A549 (cell line): Measurements from ENCODE around the gene LRP1. TPM values are rescaled to one million over a fixed set of nuclear protein-coding genes. Genes with fewer than 3 reads are reported as not detected.

Source experiments
- ATAC-seq, 2 experiments: fragments of 200-7000 bp in 1 of 2; fragments of >200 bp in 1 of 2; cut with Nextera tagmentation in 1 of 2; cut with Tn5 transposase in 1 of 2; 3 replicates each; pipeline versions ENCODE4 v1.8.0 to v1.9.1; 2018 to 2020; ENCODE audit warnings: mild to moderate bottlenecking in 1 of 2, moderate library complexity in 1 of 2
- CTCF ChIA-PET: fragments of 300-600 bp; sonication (Branson Sonifier 250); formaldehyde crosslinking; extraction: SDS; loops from one replicate; lab custom pipeline; 2021; ENCODE audit warnings: antibody characterized with exemption, inconsistent platforms; lab: Yijun Ruan, JAX
- POLR2A ChIA-PET: fragments of 350-600 bp; formaldehyde crosslinking; extraction: SDS; loops from one replicate; lab custom pipeline; 2021; ENCODE audit warnings: antibody characterized with exemption, inconsistent platforms; lab: Yijun Ruan, JAX
- DNase-seq, 2 experiments: peaks; one replicate each; pipeline versions ENCODE4 v3.0.0 to v3.0.0-alpha.2; 2011 to 2016; ENCODE audit warnings: low read depth in 1 of 2, low spot score in 1 of 2
- FAIRE-seq: peaks from 2 replicates; lab custom pipeline; 2011; peaks lifted over from hg19 to GRCh38; lab: Jason Lieb, UNC
- H3K27ac ChIP-seq, 2 experiments: fragments of >200 bp; sonication (Bioruptor Twin); formaldehyde crosslinking; 3 replicates each; pipeline ENCODE4 v1.5.1; 2016 to 2017
- H3K4me1 ChIP-seq: fragments of >200 bp; sonication (Bioruptor Twin); formaldehyde crosslinking; 3 replicates; pipeline ENCODE4 v1.6.1; 2016
- H3K4me2 ChIP-seq: fragments of >200 bp; sonication (Bioruptor Twin); formaldehyde crosslinking; 3 replicates; pipeline ENCODE4 v1.6.1; 2016
- H3K4me3 ChIP-seq: fragments of >200 bp; sonication (Bioruptor Twin); formaldehyde crosslinking; 3 replicates; pipeline ENCODE4 v1.5.1; 2016
- H3K9me3 ChIP-seq: fragments of >200 bp; sonication (Bioruptor Twin); formaldehyde crosslinking; 3 replicates; pipeline ENCODE4 v1.6.1; 2016
- ATOH8 ChIP-seq: fragments of 250-450 bp; sonication (Bioruptor Pico); IDR thresholded peaks from 2 replicates; pipeline ENCODE4 v1.5.0; 2020; ENCODE audit warnings: low read depth, mild to moderate bottlenecking, moderate library complexity
- BHLHE40 ChIP-seq: IDR thresholded peaks from 2 replicates; pipeline ENCODE4 v1.6.1; 2012; ENCODE audit warnings: low read depth, low read length, inconsistent platforms
- E2F6 ChIP-seq: IDR thresholded peaks from 2 replicates; pipeline ENCODE4 v1.6.1; 2012; ENCODE audit warnings: low read depth, borderline replicate concordance
- EHF ChIP-seq: fragments of 250-450 bp; sonication (Bioruptor Pico); IDR thresholded peaks from 2 replicates; pipeline ENCODE4 v1.5.0; 2020; ENCODE audit warnings: mild to moderate bottlenecking
- ESRRA ChIP-seq: fragments of 150-350 bp; IDR thresholded peaks from 2 replicates; pipeline ENCODE4 v1.6.1; 2014; ENCODE audit warnings: mild to moderate bottlenecking, low read length, borderline replicate concordance
- FOSL2 ChIP-seq, 2 experiments: fragments of 450-650 bp in 1 of 2; fragments of >200 bp in 1 of 2; sonication (Bioruptor Twin) in 1 of 2; formaldehyde crosslinking; IDR thresholded peaks; 2 replicates each; pipeline versions ENCODE4 v1.5.0 to v1.6.1; 2016 to 2020; ENCODE audit warnings: mild to moderate bottlenecking in 1 of 2, moderate library complexity in 1 of 2
- GATA3 ChIP-seq: IDR thresholded peaks from 2 replicates; pipeline ENCODE4 v1.6.1; 2012; ENCODE audit warnings: borderline replicate concordance
- HDAC2 ChIP-seq: fragments of 200-600 bp; sonication (generic); IDR thresholded peaks from 2 replicates; pipeline ENCODE4 v1.6.1; 2016
- HEYL ChIP-seq: fragments of 250-450 bp; sonication (Bioruptor Pico); IDR thresholded peaks from 2 replicates; pipeline ENCODE4 v1.8.0; 2021; ENCODE audit warnings: mild to moderate bottlenecking, moderate library complexity
- HOXB13 ChIP-seq: fragments of 250-450 bp; sonication (Bioruptor Pico); IDR thresholded peaks from 2 replicates; pipeline ENCODE4 v1.5.0; 2020; ENCODE audit warnings: low read depth, mild to moderate bottlenecking, moderate library complexity
- HOXB5 ChIP-seq: fragments of 250-450 bp; sonication (Bioruptor Pico); IDR thresholded peaks from 2 replicates; pipeline ENCODE4 v1.5.0; 2020; ENCODE audit warnings: mild to moderate bottlenecking, moderate library complexity
- JUN ChIP-seq, 2 experiments: fragments of >200 bp; sonication (Bioruptor Twin); formaldehyde crosslinking; IDR thresholded peaks; 2 replicates in 1 of 2; 3 replicates in 1 of 2; pipeline ENCODE4 v1.6.1; 2016 to 2017
- PHF8 ChIP-seq: fragments of 200-600 bp; sonication (generic); IDR thresholded peaks from 2 replicates; pipeline ENCODE4 v1.6.1; 2016; ENCODE audit warnings: low read depth, mild to moderate bottlenecking, antibody characterized with exemption, moderate library complexity, borderline replicate concordance
- POLR2A ChIP-seq: IDR thresholded peaks from 2 replicates; pipeline ENCODE4 v1.6.1; 2012; ENCODE audit warnings: mild to moderate bottlenecking, low read length
- RCOR1 ChIP-seq: fragments of 150-350 bp; IDR thresholded peaks from 2 replicates; pipeline ENCODE4 v1.6.1; 2014; ENCODE audit warnings: antibody characterized with exemption, low read length, low read depth
- RFX5 ChIP-seq: fragments of 450-650 bp; IDR thresholded peaks from 2 replicates; pipeline ENCODE4 v1.7.1; 2014; ENCODE audit warnings: antibody characterized with exemption, mild to moderate bottlenecking, moderate library complexity
- SMC3 ChIP-seq: fragments of >200 bp; sonication (Bioruptor Twin); formaldehyde crosslinking; IDR thresholded peaks from 3 replicates; pipeline ENCODE4 v1.6.1; 2018; ENCODE audit warnings: inconsistent platforms
- SREBF2 ChIP-seq: fragments of 450-650 bp; IDR thresholded peaks from 2 replicates; pipeline ENCODE4 v1.6.1; 2014; ENCODE audit warnings: mild to moderate bottlenecking, moderate library complexity
- WGBS: methylation state at CpG from one replicate; pipeline ENCODE4 v1.1.6; 2017; ENCODE audit errors: missing lambda C conversion rate; 5-methylcytosine and 5-hydroxymethylcytosine counted together
- polyA minus RNA-seq: library from RNA; depleted of rRNA, polyadenylated mRNA; stranded (reverse); fragments of >200 nt; gene quantifications from 2 replicates; pipeline ENCODE4 v1.2.3, GENCODE V29; 2011; rRNA and poly(A)+ RNA removed
- polyA plus RNA-seq, 4 experiments: library from polyadenylated mRNA; depleted of rRNA in 3 of 4; stranded (reverse); fragments of >200 nt; fragmentation: RNase III in 1 of 4; extraction: RNeasy Plus Mini Kit Qiagen cat#74134 plus additional on column Dnase treatment in 1 of 4; gene quantifications; 2 replicates in 3 of 4; 3 replicates in 1 of 4; pipeline ENCODE4 v1.2.3, GENCODE V29; 2011 to 2017
- TF ChIP-seq, protein P1 (sequence below): fragments of >200 bp; sonication (Bioruptor Twin); formaldehyde crosslinking; IDR thresholded peaks from 3 replicates; pipeline ENCODE4 v1.6.1; 2016
- TF ChIP-seq, protein P2 (sequence below): fragments of >200 bp; sonication (Bioruptor Twin); formaldehyde crosslinking; IDR thresholded peaks from 3 replicates; pipeline ENCODE4 v1.5.1; 2016
- TF ChIP-seq, protein P3 (sequence below): fragments of >200 bp; sonication (Bioruptor Twin); formaldehyde crosslinking; IDR thresholded peaks from 2 replicates; pipeline ENCODE4 v1.6.1; 2016
- TF ChIP-seq, protein P4 (sequence below): IDR thresholded peaks from 2 replicates; pipeline ENCODE4 v1.6.1; 2012

LRP1 gene
- polyA plus RNA-seq (2011; rRNA removed) (5.6 and 11.5 TPM in 2 replicates), polyA plus RNA-seq (2017; fragmentation: RNase III; extraction: RNeasy Plus Mini Kit Qiagen cat#74134 plus additional on column Dnase treatment) (8.6 to 9.6 TPM (median 9.4 TPM) in 3 replicates), polyA minus RNA-seq (49.2 and 54.7 TPM in 2 replicates)
- 7.1 and 9.2 TPM in 2 replicates for polyA plus RNA-seq (2012; cell fraction: cytosol; rRNA removed)
- 44.5 and 50.9 TPM in 2 replicates for polyA plus RNA-seq (2012; cell fraction: nucleus; rRNA removed)

DNA sequence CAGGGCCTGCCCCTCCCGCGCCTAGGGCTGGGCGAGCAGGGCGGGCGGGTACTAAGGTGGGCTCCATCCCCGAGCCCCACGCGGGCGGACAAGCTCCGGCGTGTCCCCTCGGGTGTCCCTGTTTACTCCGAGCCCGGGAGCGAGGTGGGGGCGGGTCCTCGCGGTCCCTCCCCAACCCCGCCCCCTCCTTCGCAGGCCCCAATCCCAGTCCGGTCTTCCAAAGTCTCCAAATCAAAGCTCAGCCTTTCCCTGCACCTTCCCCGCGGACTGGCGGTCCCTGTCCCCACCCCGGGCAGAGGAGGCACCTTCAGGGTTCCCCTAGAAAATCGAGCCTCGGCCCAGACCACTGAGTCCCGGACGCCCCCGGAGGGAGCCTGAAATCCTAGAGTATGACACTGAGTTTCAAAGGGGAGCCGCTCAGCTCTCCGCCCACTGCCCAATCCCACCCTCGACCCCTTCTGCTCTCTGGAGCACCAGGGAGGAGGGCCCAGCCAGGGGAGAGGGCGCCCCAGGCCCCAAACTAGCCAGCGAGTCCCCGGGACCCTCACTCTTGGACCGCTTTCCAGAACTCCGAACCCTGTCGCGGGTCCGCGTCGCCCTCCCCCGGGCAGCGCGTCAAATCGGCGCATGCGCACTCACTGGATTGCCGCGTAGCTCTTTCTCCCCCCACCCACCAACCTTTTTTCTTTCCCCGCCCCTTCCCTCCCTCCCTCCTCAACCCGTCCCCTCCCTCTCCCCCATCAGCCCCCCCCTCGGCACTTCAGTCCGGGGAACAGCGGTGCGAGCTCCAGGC is at the start of gene LRP1:
TSS of gene LRP1 (plus strand) at position 758 of the 793 bp plus-strand sequence. CDS start 482 bp downstream, outside the sequence.
- no peak for FAIRE-seq
- TF ChIP-seq HOXB13 (CRISPR knock-in tag) (no peak), HEYL (no peak), POLR2A (peak; percentile 62), HOXB5 (CRISPR knock-in tag) (no peak), GATA3 (no peak), PHF8 (0 out of 2 replicates have a peak, but pooled peaks have one; percentile 29), JUN (IDR thresholded peaks at IDR 0.05) (0 out of 5 replicates have a peak, but pooled peaks have one; percentile 9 to 18), ATOH8 (CRISPR knock-in tag) (no peak), RCOR1 (no peak), FOSL2 (IDR thresholded peaks at IDR 0.05) (no peak), FOSL2 (CRISPR knock-in tag; IDR thresholded peaks at IDR 0.05) (peak; percentile 72)
- TF ChIP-seq, protein P1, sequence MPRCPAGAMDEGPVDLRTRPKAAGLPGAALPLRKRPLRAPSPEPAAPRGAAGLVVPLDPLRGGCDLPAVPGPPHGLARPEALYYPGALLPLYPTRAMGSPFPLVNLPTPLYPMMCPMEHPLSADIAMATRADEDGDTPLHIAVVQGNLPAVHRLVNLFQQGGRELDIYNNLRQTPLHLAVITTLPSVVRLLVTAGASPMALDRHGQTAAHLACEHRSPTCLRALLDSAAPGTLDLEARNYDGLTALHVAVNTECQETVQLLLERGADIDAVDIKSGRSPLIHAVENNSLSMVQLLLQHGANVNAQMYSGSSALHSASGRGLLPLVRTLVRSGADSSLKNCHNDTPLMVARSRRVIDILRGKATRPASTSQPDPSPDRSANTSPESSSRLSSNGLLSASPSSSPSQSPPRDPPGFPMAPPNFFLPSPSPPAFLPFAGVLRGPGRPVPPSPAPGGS: 0 out of 3 replicates have a peak, but pooled peaks have one; percentile 12
- TF ChIP-seq, protein P2, sequence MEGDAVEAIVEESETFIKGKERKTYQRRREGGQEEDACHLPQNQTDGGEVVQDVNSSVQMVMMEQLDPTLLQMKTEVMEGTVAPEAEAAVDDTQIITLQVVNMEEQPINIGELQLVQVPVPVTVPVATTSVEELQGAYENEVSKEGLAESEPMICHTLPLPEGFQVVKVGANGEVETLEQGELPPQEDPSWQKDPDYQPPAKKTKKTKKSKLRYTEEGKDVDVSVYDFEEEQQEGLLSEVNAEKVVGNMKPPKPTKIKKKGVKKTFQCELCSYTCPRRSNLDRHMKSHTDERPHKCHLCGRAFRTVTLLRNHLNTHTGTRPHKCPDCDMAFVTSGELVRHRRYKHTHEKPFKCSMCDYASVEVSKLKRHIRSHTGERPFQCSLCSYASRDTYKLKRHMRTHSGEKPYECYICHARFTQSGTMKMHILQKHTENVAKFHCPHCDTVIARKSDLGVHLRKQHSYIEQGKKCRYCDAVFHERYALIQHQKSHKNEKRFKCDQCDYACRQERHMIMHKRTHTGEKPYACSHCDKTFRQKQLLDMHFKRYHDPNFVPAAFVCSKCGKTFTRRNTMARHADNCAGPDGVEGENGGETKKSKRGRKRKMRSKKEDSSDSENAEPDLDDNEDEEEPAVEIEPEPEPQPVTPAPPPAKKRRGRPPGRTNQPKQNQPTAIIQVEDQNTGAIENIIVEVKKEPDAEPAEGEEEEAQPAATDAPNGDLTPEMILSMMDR: no peak
- TF ChIP-seq, protein P3, sequence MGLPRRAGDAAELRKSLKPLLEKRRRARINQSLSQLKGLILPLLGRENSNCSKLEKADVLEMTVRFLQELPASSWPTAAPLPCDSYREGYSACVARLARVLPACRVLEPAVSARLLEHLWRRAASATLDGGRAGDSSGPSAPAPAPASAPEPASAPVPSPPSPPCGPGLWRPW: no peak
- TF ChIP-seq, all 56 proteins: peak for 5
- ATAC-seq (peak; percentile 71 to 87), DNase-seq (peak; percentile 88 to 89)
- ChIA-PET POLR2A (interaction anchor here (0.6 to 2.2 kb wide), 17 partner anchors 8 to 688 kb away, joined by 3 to 20 read pairs (median 4); partner anchors contain the start of genes NAB2, NACA, PTGES3 and STAT6), CTCF (interaction anchor here (1.1 to 20.0 kb wide), 10 partner anchors 8 to 111 kb away, joined by 3 to 1152 read pairs (median 4); partner anchors contain the start of gene STAT6)
- WGBS: under 1% methylated on average over 46 of the region's 57 CpGs
- H3K27ac ChIP-seq: peak within 1 kb of the TSS; percentile 88 to 97
- peaks cover 4% of the 10 kb centered on the region; the same call in 1 of the 3 replicates for H3K9me3 ChIP-seq
- peak within 1 kb of the TSS; percentile 90 for H3K4me2 ChIP-seq
- H3K4me1 ChIP-seq: peaks cover 32% of the 10 kb centered on the region; the same call in 2 of the 3 replicates
- peak within 1 kb of the TSS; percentile 64 for H3K4me3 ChIP-seq

DNA sequence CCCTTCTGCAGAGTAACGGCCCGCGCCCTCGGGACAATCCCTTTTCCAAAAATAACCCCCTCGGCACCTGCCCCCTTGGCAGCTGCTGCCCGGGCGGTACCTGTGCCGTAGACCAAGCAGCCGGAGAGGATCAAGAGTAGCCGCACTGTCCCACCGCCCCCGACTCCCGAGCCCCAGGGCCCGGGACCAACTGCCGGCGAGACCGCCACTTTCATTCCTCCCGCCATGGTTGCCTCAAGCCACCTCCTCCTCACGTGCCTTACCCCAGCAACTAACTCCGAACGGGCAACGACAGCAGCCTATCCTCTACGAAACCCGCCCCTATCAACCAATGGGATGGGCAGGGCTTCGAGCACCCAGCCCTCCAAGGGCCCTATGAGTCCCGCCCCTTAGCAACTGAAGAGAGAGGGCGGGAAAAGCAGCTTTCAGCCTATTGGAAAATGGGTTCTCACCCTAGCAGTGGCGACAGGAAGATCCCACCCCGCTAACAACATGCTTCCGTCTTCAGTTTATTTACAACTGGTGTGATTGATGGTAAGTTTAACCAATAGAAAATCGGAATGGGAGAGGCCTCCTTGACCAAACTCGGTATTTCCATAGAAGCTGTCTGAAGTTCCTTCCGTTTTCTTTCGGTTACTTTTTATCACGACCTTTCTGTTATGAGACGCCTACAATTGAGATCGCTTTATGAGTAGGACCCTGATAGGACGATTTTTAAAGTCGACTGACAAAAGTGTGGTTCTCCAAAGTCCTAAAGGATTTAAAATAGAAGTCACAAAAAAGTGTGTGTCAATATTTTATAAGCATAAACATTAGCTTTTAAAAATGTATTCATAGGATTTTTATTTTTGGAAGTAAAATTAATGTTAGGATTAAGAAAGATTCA is 49.5 kb upstream of the LRP1 start, which contains the start of gene NEMP1:
TSS of gene NEMP1 (minus strand) at position 273 of the 886 bp plus-strand sequence. CDS start at position 227, 46 bp downstream.
- Histone ChIP-seq H3K4me2 (peak within 1 kb of the TSS; percentile 82), H3K4me1 (peaks cover 10% of the 10 kb centered on the region; the same call in 2 of the 3 replicates), H3K27ac (peak within 1 kb of the TSS; percentile 77 to 92), H3K9me3 (no peaks in the 10 kb centered on the region), H3K4me3 (peak within 1 kb of the TSS; percentile 78)
- ATAC-seq (peak; percentile 99 to 100), FAIRE-seq (peak; percentile 97), DNase-seq (peak; percentile 97 to 100)
- ChIA-PET POLR2A (interaction anchor here (0.6 to 2.7 kb wide), 11 partner anchors 9 to 391 kb away, joined by 3 to 63 read pairs (median 6); partner anchors contain the start of genes NAB2, NACA, PTGES3 and STAT6), CTCF (interaction anchor here (0.6 to 20.9 kb wide), 15 partner anchors 9 to 310 kb away, joined by 3 to 440 read pairs (median 5); partner anchors contain the start of gene STAT6)
- 3% methylated on average over 35 of the region's 39 CpGs for WGBS
- TF ChIP-seq, protein P2: no peak
- TF ChIP-seq RFX5 (peak; percentile 85; the same call in 1 of the 2 replicates), GATA3 (no peak), JUN (IDR thresholded peaks at IDR 0.05) (peak in 1 of 2 experiments; percentile 67; a peak in 2 of 5 replicates), HOXB5 (CRISPR knock-in tag) (no peak), SREBF2 (0 out of 2 replicates have a peak, but pooled peaks have one; percentile 9), EHF (CRISPR knock-in tag) (no peak), ESRRA (no peak), BHLHE40 (peak; percentile 99), POLR2A (peak; percentile 45), E2F6 (peak; percentile 92), HDAC2 (peak; percentile 81; the same call in 1 of the 2 replicates), FOSL2 (IDR thresholded peaks at IDR 0.05) (no peak), FOSL2 (CRISPR knock-in tag; IDR thresholded peaks at IDR 0.05) (no peak), SMC3 (no peak)
- TF ChIP-seq, protein P4, sequence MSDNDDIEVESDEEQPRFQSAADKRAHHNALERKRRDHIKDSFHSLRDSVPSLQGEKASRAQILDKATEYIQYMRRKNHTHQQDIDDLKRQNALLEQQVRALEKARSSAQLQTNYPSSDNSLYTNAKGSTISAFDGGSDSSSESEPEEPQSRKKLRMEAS: peak; percentile 95
